EL (cell line): ENCODE data around the gene PGC.

Experiments
- DNase-seq: peaks from one replicate; pipeline ENCODE4 v3.0.0-alpha.2; 2016

The PGC gene

GRCh38 chr6:41711323-41712038 is 35.7 kb downstream of the PGC start:
- no peak for DNase-seq

GRCh38 chr6:41709375-41709774 is 37.8 kb downstream of the PGC start:
- no peak for DNase-seq

GRCh38 chr6:41708856-41709255 is 38.3 kb downstream of the PGC start:
- DNase-seq = no peak

- DNase-seq = no peak
These were observed 39.5 kb downstream of the PGC start for GRCh38 chr6:41707565-41708200.

GRCh38 chr6:41706876-41707564 is 40.2 kb downstream of the PGC start:
- DNase-seq = peak; percentile 60

GRCh38 chr6:41705996-41706835 is 41.0 kb downstream of the PGC start:
- DNase-seq = peak; percentile 78

GRCh38 chr6:41705311-41705995 is 41.7 kb downstream of the PGC start:
- DNase-seq = no peak

GRCh38 chr6:41704656-41705310 is 42.4 kb downstream of the PGC start:
- no peak for DNase-seq

GRCh38 chr6:41704028-41704427 is 43.2 kb downstream of the PGC start:
- no peak for DNase-seq

- no peak for DNase-seq
These were observed 44.3 kb downstream of the PGC start for GRCh38 chr6:41702771-41703494.

GRCh38 chr6:41702089-41702745 is 45.0 kb downstream of the PGC start:
- no peak for DNase-seq

- DNase-seq = no peak
These were observed 46.5 kb downstream of the PGC start for GRCh38 chr6:41700463-41701347.

GRCh38 chr6:41699063-41699462 is 48.1 kb downstream of the PGC start:
- no peak for DNase-seq

- peak; percentile 96 for DNase-seq
These were observed 49.1 kb downstream of the PGC start for GRCh38 chr6:41697861-41698781.

GRCh38 chr6:41696788-41697187 is 50.4 kb downstream of the PGC start:
- no peak for DNase-seq

GRCh38 chr6:41695825-41696224 is 51.4 kb downstream of the PGC start:
- no peak for DNase-seq

GRCh38 chr6:41694815-41695526 is 52.2 kb downstream of the PGC start:
- peak; percentile 33 for DNase-seq
